SU-DHL-6 (cell line): ENCODE results near the gene APOF.

Experiments
- H2AFZ ChIP-seq: fragments of 200-600 bp; sonication (generic); 2 replicates; pipeline ENCODE4 v1.6.1; 2014; ENCODE audit warnings: low read depth, mild to moderate bottlenecking, moderate library complexity, mixed read lengths, antibody characterized with exemption, low read length; ENCODE audit not compliant: severe bottlenecking
- H3F3A ChIP-seq: fragments of 200-600 bp; shearing (Covaris generic); 2 replicates; pipeline ENCODE4 v1.6.0; 2016; ENCODE audit warnings: antibody characterized with exemption, mild to moderate bottlenecking; ENCODE audit not compliant: insufficient read depth
- H3K27ac ChIP-seq: fragments of 200-600 bp; sonication (generic); 2 replicates; pipeline ENCODE4 v1.5.1; 2016; ENCODE audit warnings: low read depth, mild to moderate bottlenecking, low read length, moderate library complexity, mixed read lengths
- H3K27me3 ChIP-seq: fragments of 200-600 bp; sonication (generic), shearing (Covaris generic); 2 replicates; pipeline ENCODE4 v1.6.0; 2014; ENCODE audit warnings: mild to moderate bottlenecking, low read length
- H3K36me3 ChIP-seq: fragments of 200-600 bp; sonication (generic); 2 replicates; pipeline ENCODE4 v1.6.1; 2014; ENCODE audit warnings: mild to moderate bottlenecking, low read length, mixed read lengths
- H3K4me2 ChIP-seq: fragments of 300-600, 200-600 bp; shearing (Covaris generic), sonication (generic); 2 replicates; pipeline ENCODE4 v1.6.0; 2014; ENCODE audit warnings: low read length, low read depth, mild to moderate bottlenecking; ENCODE audit not compliant: poor library complexity, severe bottlenecking
- H3K4me3 ChIP-seq: fragments of 200-600 bp; sonication (generic); 2 replicates; pipeline ENCODE4 v1.5.1; 2014; ENCODE audit warnings: antibody characterized with exemption, low read length, mild to moderate bottlenecking, mixed read lengths; ENCODE audit not compliant: insufficient read depth, poor library complexity, severe bottlenecking
- H3K79me2 ChIP-seq: fragments of 200-600 bp; sonication (generic); 2 replicates; pipeline ENCODE4 v1.6.1; 2014; ENCODE audit warnings: mild to moderate bottlenecking, low read length, moderate library complexity; ENCODE audit not compliant: insufficient read depth
- H3K9ac ChIP-seq: fragments of 200-600 bp; sonication (generic); 2 replicates; pipeline ENCODE4 v1.7.0; 2014; ENCODE audit warnings: mild to moderate bottlenecking, low read length
- H3K9me2 ChIP-seq: fragments of 200-600 bp; sonication (generic); replicated peaks from 2 replicates; pipeline ENCODE4 v1.6.1; 2014; ENCODE audit warnings: low read length; ENCODE audit not compliant: insufficient read depth
- H3K9me3 ChIP-seq: fragments of 200-600 bp; sonication (generic); 2 replicates; pipeline ENCODE4 v1.6.1; 2014; ENCODE audit warnings: low read length, mixed read lengths; ENCODE audit not compliant: insufficient read depth
- H4K20me1 ChIP-seq: fragments of 200-600 bp; sonication (generic); 2 replicates; pipeline ENCODE4 v1.6.1; 2014; ENCODE audit warnings: low read depth, mild to moderate bottlenecking, antibody characterized with exemption, low read length, moderate library complexity, mixed read lengths
- CTCF ChIP-seq: fragments of 200-600 bp; sonication (generic); IDR thresholded peaks from one replicate; pipeline ENCODE4 v1.5.1; 2017; ENCODE audit warnings: antibody characterized with exemption, mild to moderate bottlenecking, low read length, moderate library complexity; ENCODE audit not compliant: insufficient read depth, poor library complexity, severe bottlenecking
- EZH2phosphoT487 ChIP-seq: fragments of 200-600 bp; sonication (generic), shearing (Covaris generic); conservative IDR thresholded peaks from 2 replicates; pipeline ENCODE4 v1.6.1; 2018; ENCODE audit warnings: mild to moderate bottlenecking, antibody characterized with exemption, low read length, moderate library complexity, mixed read lengths

Gene APOF

GRCh38 chr12:56374726-56375597, 12.3 kb upstream of the APOF start:
- H3K9me2 ChIP-seq: no peaks in the 10 kb centered on the region
- peak overlapping the region; percentile 43 for H3K4me3 ChIP-seq
- peak overlapping the region; percentile 88 for H3K4me2 ChIP-seq
- no peaks in the 10 kb centered on the region for H3K36me3 ChIP-seq
- no peaks in the 10 kb centered on the region for H3K79me2 ChIP-seq
- H3K9me3 ChIP-seq: no peaks in the 10 kb centered on the region
- TF ChIP-seq CTCF (no peak), EZH2phosphoT487 (no peak)
- peaks cover 52% of the 10 kb centered on the region for H3F3A ChIP-seq
- peak overlapping the region; percentile 79 for H2AFZ ChIP-seq
- peak overlapping the region; percentile 59 for H3K9ac ChIP-seq
- H4K20me1 ChIP-seq: no peaks in the 10 kb centered on the region
- peak overlapping the region; percentile 99 for H3K27ac ChIP-seq
- no peaks in the 10 kb centered on the region for H3K27me3 ChIP-seq

GRCh38 chr12:56373515-56373914, 10.9 kb upstream of the APOF start:
- no peak overlapping the region for H3K4me3 ChIP-seq
- no peaks in the 10 kb centered on the region for H3K79me2 ChIP-seq

GRCh38 chr12:56366948-56367347, 4.3 kb upstream of the APOF start:
- Histone ChIP-seq H3K27me3 (no peaks in the 10 kb centered on the region), H3K9ac (no peak overlapping the region), H2AFZ (no peak overlapping the region), H3K4me2 (no peak overlapping the region), H3F3A (peaks cover 14% of the 10 kb centered on the region; the same call in 1 of the 2 replicates), H4K20me1 (no peaks in the 10 kb centered on the region), H3K9me3 (no peaks in the 10 kb centered on the region), H3K36me3 (no peaks in the 10 kb centered on the region), H3K27ac (no peak overlapping the region), H3K4me3 (no peak overlapping the region), H3K9me2 (no peaks in the 10 kb centered on the region), H3K79me2 (no peaks in the 10 kb centered on the region)
- no peak for TF ChIP-seq EZH2phosphoT487
- no peak for TF ChIP-seq CTCF

More at GRCh38 chr12:56373515-56373914, 10.9 kb upstream of the APOF start:
- Histone ChIP-seq H3K36me3 (no peaks in the 10 kb centered on the region), H3F3A (peaks cover 59% of the 10 kb centered on the region), H4K20me1 (no peaks in the 10 kb centered on the region), H3K9ac (no peak overlapping the region), H3K9me2 (no peaks in the 10 kb centered on the region), H3K27ac (no peak overlapping the region; the same call in 1 of the 2 replicates), H3K4me2 (no peak overlapping the region), H3K9me3 (no peaks in the 10 kb centered on the region), H2AFZ (no peak overlapping the region), H3K27me3 (no peaks in the 10 kb centered on the region)
- TF ChIP-seq CTCF: no peak
- no peak for TF ChIP-seq EZH2phosphoT487
